GM19193 (cell line): ENCODE measurements around the gene SH3BGR.

ENCODE experiments used
- POLR2A ChIP-seq: IDR thresholded peaks from 4 replicates; pipeline ENCODE4 v1.6.1; 2011; ENCODE audit not compliant: insufficient read depth, insufficient read length; ENCODE audit errors: extremely low read depth

SH3BGR gene

GRCh38 chr21:39481886-39482285 is 30.1 kb downstream of the SH3BGR start:
- TF ChIP-seq POLR2A: no peak

DNA sequence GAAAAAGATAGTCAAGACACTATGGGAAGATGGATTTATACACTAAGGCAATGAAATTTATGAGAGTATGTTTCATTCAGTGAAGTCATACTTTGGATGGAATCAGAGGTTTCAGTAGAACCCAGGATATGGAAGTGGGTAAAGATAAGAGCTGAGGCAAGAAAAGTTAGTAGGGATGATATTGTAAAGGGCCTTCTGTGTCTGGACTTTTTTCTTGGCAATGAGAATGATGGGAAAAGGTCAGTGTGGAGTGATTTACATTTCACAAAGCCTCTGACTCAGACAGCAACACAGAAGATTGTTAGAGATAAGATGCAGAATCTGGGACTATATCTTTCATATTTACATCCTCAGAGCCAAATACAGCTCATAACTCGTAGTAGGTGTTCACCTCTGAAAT is 32.1 kb downstream of the SH3BGR start:
- TF ChIP-seq POLR2A: no peak

DNA sequence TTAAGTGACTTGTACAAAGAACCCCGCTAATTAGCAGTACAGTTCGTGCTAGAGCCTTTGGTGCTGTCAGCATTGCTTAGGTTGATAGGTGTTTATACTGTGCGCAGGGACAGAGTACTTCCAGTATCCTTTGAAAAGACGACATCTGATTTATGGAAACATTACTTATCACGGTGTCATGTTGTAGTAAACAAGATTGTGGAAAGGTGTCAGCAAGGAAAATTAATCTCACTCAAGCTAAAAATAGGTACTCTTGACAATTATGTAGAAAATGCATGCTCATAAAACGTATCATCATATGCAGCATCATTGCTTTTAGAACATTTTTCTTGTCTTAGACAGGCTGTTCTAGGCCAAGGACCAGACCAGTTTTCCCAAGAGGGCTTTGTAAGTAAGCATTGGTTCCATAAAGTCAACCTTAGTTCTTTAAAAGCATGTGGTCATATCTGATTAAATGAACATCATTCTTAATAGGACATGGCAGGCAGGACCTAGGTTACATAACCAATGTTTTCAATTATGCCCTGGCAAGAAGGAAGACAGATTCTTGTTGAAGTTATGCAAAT is 33.0 kb downstream of the SH3BGR start:
- TF ChIP-seq POLR2A: no peak

DNA sequence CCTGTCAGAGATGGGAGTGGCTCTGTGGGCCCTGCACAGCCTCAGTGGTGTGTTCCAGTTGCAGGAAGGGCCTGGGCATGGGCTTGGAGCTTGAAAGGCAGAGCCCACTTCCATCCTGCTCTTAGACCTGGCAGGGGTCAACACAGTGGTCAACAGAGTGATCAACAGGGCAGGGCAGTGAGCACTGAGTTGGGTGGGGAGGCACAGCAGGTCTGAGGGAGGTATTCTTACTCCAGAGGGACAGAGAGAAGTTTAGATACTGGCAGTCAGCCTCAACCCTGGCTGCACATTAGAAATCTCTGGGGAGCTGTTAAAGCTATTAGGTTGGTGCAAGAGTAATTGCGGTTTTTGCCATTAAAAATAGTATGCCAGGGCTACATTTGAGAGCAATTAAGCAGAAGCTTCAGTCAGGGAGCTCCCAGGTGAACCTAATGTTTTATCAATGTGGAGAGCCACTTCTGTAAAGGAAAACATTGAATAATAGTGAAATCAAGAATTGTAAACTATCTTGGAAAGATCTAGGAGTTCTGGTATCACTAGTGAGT is 37.7 kb downstream of the SH3BGR start:
- no peak for TF ChIP-seq POLR2A

DNA sequence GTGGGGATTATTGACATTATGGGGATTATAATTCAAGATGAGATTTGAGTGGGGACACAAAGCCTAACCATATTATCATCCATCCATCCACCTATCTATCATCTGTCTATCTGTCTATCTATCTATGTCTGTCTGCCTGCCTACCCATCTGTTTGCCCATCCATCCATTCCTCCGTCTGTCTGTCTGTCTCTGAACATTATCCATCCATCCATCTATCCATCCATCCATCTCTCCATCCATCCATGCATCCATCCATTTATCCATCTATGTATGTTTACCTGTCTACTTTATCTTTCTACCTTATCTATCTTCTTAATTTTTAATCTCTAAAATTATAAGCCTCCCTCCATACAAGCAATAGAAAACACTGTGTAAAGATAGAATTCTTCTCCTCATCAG is 47.4 kb downstream of the SH3BGR start:
- TF ChIP-seq POLR2A: no peak

- no peak for TF ChIP-seq POLR2A
These were observed 50.9 kb downstream of the SH3BGR start for GRCh38 chr21:39502631-39503030.

- TF ChIP-seq POLR2A: no peak
These were observed 51.5 kb downstream of the SH3BGR start for GRCh38 chr21:39503123-39503762.

DNA sequence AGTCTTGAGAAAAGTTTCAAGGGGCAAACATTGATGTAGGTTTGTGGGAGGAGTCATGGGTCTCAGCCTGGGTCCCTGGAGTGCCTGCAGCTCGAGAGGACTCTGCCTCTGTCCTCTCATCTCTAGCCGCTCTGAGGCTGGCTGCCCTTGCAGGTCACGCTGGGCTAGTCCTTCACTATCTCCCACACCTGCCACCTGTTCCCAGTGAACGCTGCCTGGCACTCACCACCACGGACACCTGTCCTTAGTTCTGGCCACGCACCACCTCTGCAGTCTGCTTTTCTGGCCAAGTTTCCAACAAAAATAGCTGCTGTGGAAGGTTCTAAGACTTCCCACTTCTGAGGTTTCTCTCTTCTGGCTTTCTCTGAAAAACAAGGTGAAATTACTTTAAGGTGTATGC is 52.5 kb downstream of the SH3BGR start:
- no peak for TF ChIP-seq POLR2A

DNA sequence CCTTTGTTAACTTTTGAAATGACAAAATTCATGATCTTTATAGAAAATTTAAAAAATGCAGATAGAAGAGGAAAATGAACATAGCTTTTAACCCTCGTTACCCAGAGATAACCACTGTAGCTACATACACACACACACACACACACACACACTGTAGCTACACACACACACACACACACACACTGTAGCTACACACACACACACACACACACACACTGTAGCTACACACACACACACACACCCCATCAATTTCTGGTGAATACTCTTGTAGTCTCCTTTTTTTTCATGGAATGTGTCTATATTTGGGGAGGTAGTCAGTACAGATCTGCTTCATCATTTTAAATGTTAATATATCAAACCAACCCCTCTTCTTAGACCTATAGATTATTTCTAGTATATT is 58.5 kb downstream of the SH3BGR start:
- no peak for TF ChIP-seq POLR2A

- no peak for TF ChIP-seq POLR2A
These were observed 59.3 kb downstream of the SH3BGR start for GRCh38 chr21:39511102-39511501.

GRCh38 chr21:39513735-39514134 is 62.0 kb downstream of the SH3BGR start:
- no peak for TF ChIP-seq POLR2A

- no peak for TF ChIP-seq POLR2A
These were observed 64.1 kb downstream of the SH3BGR start for GRCh38 chr21:39515684-39516472.

- TF ChIP-seq POLR2A: no peak
These were observed 66.5 kb downstream of the SH3BGR start for GRCh38 chr21:39518055-39518846.

- no peak for TF ChIP-seq POLR2A
These were observed 67.1 kb downstream of the SH3BGR start for GRCh38 chr21:39518847-39519210.

GRCh38 chr21:39519835-39520234 is 68.1 kb downstream of the SH3BGR start:
- TF ChIP-seq POLR2A: no peak
